Fibroblast of skin of scalp (primary cell): ENCODE results near the gene DAB1.
"Not testable (repeated sequence)": the region's sequence is repeated elsewhere in the genome, so short reads cannot be mapped to it uniquely, and the experiment has no call there.

Experiments
- DNase-seq: peaks from one replicate; pipeline ENCODE4 v3.0.0-alpha.2; 2013

DAB1 gene

GRCh38 chr1:57115030-57115614 lies 308.7 kb downstream of the DAB1 start:
- DNase-seq = no peak

GRCh38 chr1:57112148-57112547 lies 311.7 kb downstream of the DAB1 start:
- DNase-seq = no peak

GRCh38 chr1:57111175-57111574 lies 312.7 kb downstream of the DAB1 start:
- no peak for DNase-seq

- no peak for DNase-seq
These were observed 314.0 kb downstream of the DAB1 start for GRCh38 chr1:57109883-57110282.

- peak; percentile 53 for DNase-seq
These were observed 314.6 kb downstream of the DAB1 start for GRCh38 chr1:57109247-57109646.

GRCh38 chr1:57106296-57106695 lies 317.6 kb downstream of the DAB1 start:
- DNase-seq = no peak

GRCh38 chr1:57102561-57103326 lies 321.1 kb downstream of the DAB1 start:
- DNase-seq = no peak

- DNase-seq = no peak
These were observed 322.7 kb downstream of the DAB1 start for GRCh38 chr1:57101209-57101608.

- DNase-seq = no peak
These were observed 329.1 kb downstream of the DAB1 start for GRCh38 chr1:57094749-57095148.

GRCh38 chr1:57093122-57093521 lies 330.7 kb downstream of the DAB1 start:
- no peak for DNase-seq

GRCh38 chr1:57091642-57092041 lies 332.2 kb downstream of the DAB1 start:
- DNase-seq = no peak

- peak; percentile 7 for DNase-seq
These were observed 334.0 kb downstream of the DAB1 start for GRCh38 chr1:57089855-57090254.

GRCh38 chr1:57089221-57089620 lies 334.6 kb downstream of the DAB1 start:
- DNase-seq = no peak

- no peak for DNase-seq
These were observed 335.2 kb downstream of the DAB1 start for GRCh38 chr1:57088653-57089052.

- not testable (repeated sequence) for DNase-seq
These were observed 336.2 kb downstream of the DAB1 start for GRCh38 chr1:57087660-57088059.

GRCh38 chr1:57086154-57086553 lies 337.7 kb downstream of the DAB1 start:
- no peak for DNase-seq

GRCh38 chr1:57084701-57085100 lies 339.2 kb downstream of the DAB1 start:
- no peak for DNase-seq

- DNase-seq = no peak
These were observed 341.0 kb downstream of the DAB1 start for GRCh38 chr1:57082711-57083439.

GRCh38 chr1:57079454-57080157 lies 344.3 kb downstream of the DAB1 start:
- DNase-seq = no peak

GRCh38 chr1:57072401-57073110 lies 351.3 kb downstream of the DAB1 start:
- DNase-seq = no peak

GRCh38 chr1:57067863-57068262 lies 356.0 kb downstream of the DAB1 start:
- peak; percentile 14 for DNase-seq

GRCh38 chr1:57066980-57067610 lies 356.8 kb downstream of the DAB1 start:
- no peak for DNase-seq
